H1 (cell line): ENCODE results near the gene PREX1. TPM values are rescaled to one million over a fixed set of nuclear protein-coding genes. Genes with fewer than 3 reads are reported as not detected.

Experiments used
- CHD2 ChIP-seq: IDR thresholded peaks from 2 replicates; pipeline ENCODE4 v1.6.1; 2012; ENCODE audit warnings: low read length, improper control_type of control experiment
- NRF1 ChIP-seq: IDR thresholded peaks from 2 replicates; pipeline ENCODE4 v1.6.1; 2011; ENCODE audit warnings: mild to moderate bottlenecking, low read depth, low read length, improper control_type of control experiment
- RNF2 ChIP-seq: fragments of 200-900, 300-1000 bp; sonication (generic); IDR thresholded peaks from 2 replicates; pipeline ENCODE4 v1.7.1; 2016; ENCODE audit warnings: borderline replicate concordance, low read depth, mild to moderate bottlenecking, antibody characterized with exemption, low read length; ENCODE audit not compliant: poor library complexity, severe bottlenecking; ENCODE audit errors: missing control alignments
- polyA plus RNA-seq, 7 experiments: library from polyadenylated mRNA; depleted of rRNA in 3 of 7; stranded (reverse) in 5 of 7; unstranded in 2 of 7; fragments of >200 nt in 5 of 7; fragments of 200-250 nt in 2 of 7; gene quantifications; 1 replicate in 5 of 7; 2 replicates in 1 of 7; 4 replicates in 1 of 7; pipeline versions ENCODE4 v1.2.1 to v1.2.3, GENCODE V29; 2011 to 2013; ENCODE audit warnings: missing spikeins in 2 of 7, mixed read lengths in 2 of 7
- total RNA-seq: library from RNA; stranded (reverse); fragmentation: NEBNext Ultra II Directional; extraction: Animal tissue kit (Norgen Biotek cat#: 25700); gene quantifications from 2 replicates; pipeline ENCODE4 v1.2.1, GENCODE V29; 2021
- TF ChIP-seq, protein P1 (sequence below): fragments of 300-600 bp; sonication (generic); IDR thresholded peaks from 2 replicates; pipeline ENCODE4 v1.7.1; 2012; ENCODE audit warnings: low read length, moderate library complexity, mild to moderate bottlenecking, inconsistent platforms; ENCODE audit not compliant: insufficient replicate concordance

The PREX1 gene
- total and polyA plus RNA-seq, 2 of the 8 experiments (the other 6 are each of a cell fraction or from before 2014, with no cell fraction given): 10.7 to 12.8 TPM

DNA sequence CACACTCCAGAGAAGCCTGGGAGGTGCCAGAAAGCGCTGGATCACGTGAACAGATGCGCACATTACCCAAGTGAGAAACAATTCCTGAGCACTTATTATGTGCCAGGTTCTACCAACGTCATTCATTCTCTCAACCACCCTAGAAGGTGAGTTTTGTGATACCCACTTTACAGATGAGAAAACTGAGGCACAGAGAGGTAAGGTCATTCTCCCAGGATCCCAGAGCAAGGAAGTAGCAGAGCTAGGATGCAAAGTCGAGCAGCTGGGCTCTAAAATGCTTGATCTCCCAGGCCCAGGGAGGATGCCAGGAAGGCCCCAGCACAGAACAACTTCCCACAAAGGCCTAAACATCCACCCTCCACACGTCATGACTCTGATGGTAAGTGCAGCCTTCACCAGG is 85.6 kb downstream of the PREX1 start (continued):
- TF ChIP-seq, protein P1, sequence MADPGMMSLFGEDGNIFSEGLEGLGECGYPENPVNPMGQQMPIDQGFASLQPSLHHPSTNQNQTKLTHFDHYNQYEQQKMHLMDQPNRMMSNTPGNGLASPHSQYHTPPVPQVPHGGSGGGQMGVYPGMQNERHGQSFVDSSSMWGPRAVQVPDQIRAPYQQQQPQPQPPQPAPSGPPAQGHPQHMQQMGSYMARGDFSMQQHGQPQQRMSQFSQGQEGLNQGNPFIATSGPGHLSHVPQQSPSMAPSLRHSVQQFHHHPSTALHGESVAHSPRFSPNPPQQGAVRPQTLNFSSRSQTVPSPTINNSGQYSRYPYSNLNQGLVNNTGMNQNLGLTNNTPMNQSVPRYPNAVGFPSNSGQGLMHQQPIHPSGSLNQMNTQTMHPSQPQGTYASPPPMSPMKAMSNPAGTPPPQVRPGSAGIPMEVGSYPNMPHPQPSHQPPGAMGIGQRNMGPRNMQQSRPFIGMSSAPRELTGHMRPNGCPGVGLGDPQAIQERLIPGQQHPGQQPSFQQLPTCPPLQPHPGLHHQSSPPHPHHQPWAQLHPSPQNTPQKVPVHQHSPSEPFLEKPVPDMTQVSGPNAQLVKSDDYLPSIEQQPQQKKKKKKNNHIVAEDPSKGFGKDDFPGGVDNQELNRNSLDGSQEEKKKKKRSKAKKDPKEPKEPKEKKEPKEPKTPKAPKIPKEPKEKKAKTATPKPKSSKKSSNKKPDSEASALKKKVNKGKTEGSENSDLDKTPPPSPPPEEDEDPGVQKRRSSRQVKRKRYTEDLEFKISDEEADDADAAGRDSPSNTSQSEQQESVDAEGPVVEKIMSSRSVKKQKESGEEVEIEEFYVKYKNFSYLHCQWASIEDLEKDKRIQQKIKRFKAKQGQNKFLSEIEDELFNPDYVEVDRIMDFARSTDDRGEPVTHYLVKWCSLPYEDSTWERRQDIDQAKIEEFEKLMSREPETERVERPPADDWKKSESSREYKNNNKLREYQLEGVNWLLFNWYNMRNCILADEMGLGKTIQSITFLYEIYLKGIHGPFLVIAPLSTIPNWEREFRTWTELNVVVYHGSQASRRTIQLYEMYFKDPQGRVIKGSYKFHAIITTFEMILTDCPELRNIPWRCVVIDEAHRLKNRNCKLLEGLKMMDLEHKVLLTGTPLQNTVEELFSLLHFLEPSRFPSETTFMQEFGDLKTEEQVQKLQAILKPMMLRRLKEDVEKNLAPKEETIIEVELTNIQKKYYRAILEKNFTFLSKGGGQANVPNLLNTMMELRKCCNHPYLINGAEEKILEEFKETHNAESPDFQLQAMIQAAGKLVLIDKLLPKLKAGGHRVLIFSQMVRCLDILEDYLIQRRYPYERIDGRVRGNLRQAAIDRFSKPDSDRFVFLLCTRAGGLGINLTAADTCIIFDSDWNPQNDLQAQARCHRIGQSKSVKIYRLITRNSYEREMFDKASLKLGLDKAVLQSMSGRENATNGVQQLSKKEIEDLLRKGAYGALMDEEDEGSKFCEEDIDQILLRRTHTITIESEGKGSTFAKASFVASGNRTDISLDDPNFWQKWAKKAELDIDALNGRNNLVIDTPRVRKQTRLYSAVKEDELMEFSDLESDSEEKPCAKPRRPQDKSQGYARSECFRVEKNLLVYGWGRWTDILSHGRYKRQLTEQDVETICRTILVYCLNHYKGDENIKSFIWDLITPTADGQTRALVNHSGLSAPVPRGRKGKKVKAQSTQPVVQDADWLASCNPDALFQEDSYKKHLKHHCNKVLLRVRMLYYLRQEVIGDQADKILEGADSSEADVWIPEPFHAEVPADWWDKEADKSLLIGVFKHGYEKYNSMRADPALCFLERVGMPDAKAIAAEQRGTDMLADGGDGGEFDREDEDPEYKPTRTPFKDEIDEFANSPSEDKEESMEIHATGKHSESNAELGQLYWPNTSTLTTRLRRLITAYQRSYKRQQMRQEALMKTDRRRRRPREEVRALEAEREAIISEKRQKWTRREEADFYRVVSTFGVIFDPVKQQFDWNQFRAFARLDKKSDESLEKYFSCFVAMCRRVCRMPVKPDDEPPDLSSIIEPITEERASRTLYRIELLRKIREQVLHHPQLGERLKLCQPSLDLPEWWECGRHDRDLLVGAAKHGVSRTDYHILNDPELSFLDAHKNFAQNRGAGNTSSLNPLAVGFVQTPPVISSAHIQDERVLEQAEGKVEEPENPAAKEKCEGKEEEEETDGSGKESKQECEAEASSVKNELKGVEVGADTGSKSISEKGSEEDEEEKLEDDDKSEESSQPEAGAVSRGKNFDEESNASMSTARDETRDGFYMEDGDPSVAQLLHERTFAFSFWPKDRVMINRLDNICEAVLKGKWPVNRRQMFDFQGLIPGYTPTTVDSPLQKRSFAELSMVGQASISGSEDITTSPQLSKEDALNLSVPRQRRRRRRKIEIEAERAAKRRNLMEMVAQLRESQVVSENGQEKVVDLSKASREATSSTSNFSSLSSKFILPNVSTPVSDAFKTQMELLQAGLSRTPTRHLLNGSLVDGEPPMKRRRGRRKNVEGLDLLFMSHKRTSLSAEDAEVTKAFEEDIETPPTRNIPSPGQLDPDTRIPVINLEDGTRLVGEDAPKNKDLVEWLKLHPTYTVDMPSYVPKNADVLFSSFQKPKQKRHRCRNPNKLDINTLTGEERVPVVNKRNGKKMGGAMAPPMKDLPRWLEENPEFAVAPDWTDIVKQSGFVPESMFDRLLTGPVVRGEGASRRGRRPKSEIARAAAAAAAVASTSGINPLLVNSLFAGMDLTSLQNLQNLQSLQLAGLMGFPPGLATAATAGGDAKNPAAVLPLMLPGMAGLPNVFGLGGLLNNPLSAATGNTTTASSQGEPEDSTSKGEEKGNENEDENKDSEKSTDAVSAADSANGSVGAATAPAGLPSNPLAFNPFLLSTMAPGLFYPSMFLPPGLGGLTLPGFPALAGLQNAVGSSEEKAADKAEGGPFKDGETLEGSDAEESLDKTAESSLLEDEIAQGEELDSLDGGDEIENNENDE: no peak
- TF ChIP-seq NRF1: no peak
- no peak for TF ChIP-seq CHD2
- no peak for TF ChIP-seq RNF2
- TF ChIP-seq, all 59 proteins: peak for 0
